ENCODE measurements around the gene CACNB2.

CACNB2 gene

DNA sequence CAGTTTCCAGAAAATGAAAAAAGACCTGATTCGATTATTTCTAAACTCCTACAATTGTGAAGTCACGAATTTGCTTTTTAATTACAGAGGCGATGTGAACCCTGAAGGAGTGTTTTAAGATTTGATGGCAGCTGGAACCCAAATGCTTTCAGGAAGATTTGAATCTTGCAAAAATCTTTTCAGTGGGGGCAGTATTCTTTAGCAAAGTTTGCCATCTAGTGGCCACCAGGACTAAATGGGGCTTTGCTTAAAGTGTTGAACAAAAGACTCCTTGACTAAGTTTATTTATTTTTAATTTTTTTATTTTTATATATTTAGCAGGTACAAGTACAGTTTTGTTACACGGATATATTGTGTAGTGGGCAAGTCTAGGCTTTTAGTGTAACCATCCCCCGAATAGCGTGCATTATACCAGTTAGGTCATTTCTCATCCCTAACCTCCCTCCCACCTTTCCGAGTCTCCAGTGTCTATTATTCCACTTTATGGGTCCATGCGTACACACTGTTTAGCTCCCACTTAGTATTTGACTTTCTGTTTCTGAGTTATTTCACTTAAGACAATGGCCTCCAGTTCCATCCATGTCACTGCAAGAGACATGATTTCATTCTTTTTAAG lies 98.8 kb downstream of the CACNB2 start:
- no peak overlapping the region for H3K9ac ChIP-seq (ENCODE audit: low read length in 5 of 5)
- no peaks in the 10 kb centered on the region for H3K4me1 ChIP-seq (ENCODE audit: control insufficient read depth in 5 of 5, insufficient read depth in 5 of 5, low read length in 5 of 5)
- no peaks in the 10 kb centered on the region for H3K27me3 ChIP-seq (ENCODE audit: control insufficient read depth in 5 of 5, insufficient read depth in 4 of 5, low read length in 5 of 5)
- no peak overlapping the region for H3K27ac ChIP-seq (ENCODE audit: low read depth, low read length)
- no peak overlapping the region for H3K4me3 ChIP-seq (ENCODE audit: low read depth in 1 of 5, low read length in 5 of 5)
- H3K9me3 ChIP-seq (ENCODE audit: control insufficient read depth in 5 of 5, low read length in 5 of 5), result no peaks in the 10 kb centered on the region
- H3K36me3 ChIP-seq (ENCODE audit: control insufficient read depth in 5 of 5, insufficient read depth in 5 of 5, low read length in 5 of 5), result no peaks in the 10 kb centered on the region

- no peaks in the 10 kb centered on the region for H3K9me3 ChIP-seq (ENCODE audit: control insufficient read depth in 5 of 5, low read length in 5 of 5)
- H3K4me3 ChIP-seq (ENCODE audit: low read depth in 1 of 5, low read length in 5 of 5), result no peak overlapping the region
- no peaks in the 10 kb centered on the region for H3K4me1 ChIP-seq (ENCODE audit: control insufficient read depth in 5 of 5, insufficient read depth in 5 of 5, low read length in 5 of 5)
- no peaks in the 10 kb centered on the region for H3K27me3 ChIP-seq (ENCODE audit: control insufficient read depth in 5 of 5, insufficient read depth in 4 of 5, low read length in 5 of 5)
- no peak overlapping the region for H3K27ac ChIP-seq (ENCODE audit: low read depth, low read length)
- H3K36me3 ChIP-seq (ENCODE audit: control insufficient read depth in 5 of 5, insufficient read depth in 5 of 5, low read length in 5 of 5), result no peaks in the 10 kb centered on the region
- H3K9ac ChIP-seq (ENCODE audit: low read length in 5 of 5), result no peak overlapping the region
These were observed 100.1 kb downstream of the CACNB2 start for GRCh38 chr10:18240185-18240882.

DNA sequence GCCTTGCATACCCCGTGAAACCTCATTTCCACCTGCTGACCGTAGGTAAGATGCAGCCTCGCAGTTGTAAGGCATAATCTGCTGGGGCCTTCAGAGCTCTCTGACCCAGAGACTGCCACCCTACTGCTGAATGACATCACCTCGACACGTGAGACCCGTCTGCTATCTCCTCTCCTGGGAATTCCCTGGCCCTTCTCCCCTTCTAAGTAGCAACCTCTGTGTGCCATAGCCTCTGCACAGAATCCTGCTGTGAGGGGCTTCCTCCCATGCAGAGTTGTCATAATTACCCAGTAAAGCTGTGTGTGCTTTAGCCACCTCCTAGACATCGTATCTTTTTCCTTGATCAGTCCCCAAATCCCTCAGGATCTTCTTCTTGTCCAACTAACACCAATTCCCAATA lies 106.7 kb downstream of the CACNB2 start:
- H3K9me3 ChIP-seq (ENCODE audit: control insufficient read depth in 5 of 5, low read length in 5 of 5), result no peaks in the 10 kb centered on the region
- no peak overlapping the region for H3K9ac ChIP-seq (ENCODE audit: low read length in 5 of 5)
- peaks cover 0 to 4% (median 0%) of the 10 kb centered on the region in 5 donors for H3K27me3 ChIP-seq (ENCODE audit: control insufficient read depth in 5 of 5, insufficient read depth in 4 of 5, low read length in 5 of 5)
- H3K27ac ChIP-seq (ENCODE audit: low read depth, low read length), result no peak overlapping the region
- peaks cover 0 to 3% (median 0%) of the 10 kb centered on the region in 5 donors for H3K4me1 ChIP-seq (ENCODE audit: control insufficient read depth in 5 of 5, insufficient read depth in 5 of 5, low read length in 5 of 5)
- H3K4me3 ChIP-seq (ENCODE audit: low read depth in 1 of 5, low read length in 5 of 5), result no peak overlapping the region
- H3K36me3 ChIP-seq (ENCODE audit: control insufficient read depth in 5 of 5, insufficient read depth in 5 of 5, low read length in 5 of 5), result no peaks in the 10 kb centered on the region

- no peaks in the 10 kb centered on the region for H3K36me3 ChIP-seq (ENCODE audit: control insufficient read depth in 5 of 5, insufficient read depth in 5 of 5, low read length in 5 of 5)
- no peak overlapping the region for H3K9ac ChIP-seq (ENCODE audit: low read length in 5 of 5)
- no peak overlapping the region for H3K4me3 ChIP-seq (ENCODE audit: low read depth in 1 of 5, low read length in 5 of 5)
- H3K27ac ChIP-seq (ENCODE audit: low read depth, low read length), result no peak overlapping the region
- peaks cover 0 to 4% (median 0%) of the 10 kb centered on the region in 5 donors for H3K27me3 ChIP-seq (ENCODE audit: control insufficient read depth in 5 of 5, insufficient read depth in 4 of 5, low read length in 5 of 5)
- peaks cover 0 to under 1% (median 0%) of the 10 kb centered on the region in 5 donors for H3K4me1 ChIP-seq (ENCODE audit: control insufficient read depth in 5 of 5, insufficient read depth in 5 of 5, low read length in 5 of 5)
- no peaks in the 10 kb centered on the region for H3K9me3 ChIP-seq (ENCODE audit: control insufficient read depth in 5 of 5, low read length in 5 of 5)
These were observed 111.9 kb downstream of the CACNB2 start for GRCh38 chr10:18252086-18252485.

DNA sequence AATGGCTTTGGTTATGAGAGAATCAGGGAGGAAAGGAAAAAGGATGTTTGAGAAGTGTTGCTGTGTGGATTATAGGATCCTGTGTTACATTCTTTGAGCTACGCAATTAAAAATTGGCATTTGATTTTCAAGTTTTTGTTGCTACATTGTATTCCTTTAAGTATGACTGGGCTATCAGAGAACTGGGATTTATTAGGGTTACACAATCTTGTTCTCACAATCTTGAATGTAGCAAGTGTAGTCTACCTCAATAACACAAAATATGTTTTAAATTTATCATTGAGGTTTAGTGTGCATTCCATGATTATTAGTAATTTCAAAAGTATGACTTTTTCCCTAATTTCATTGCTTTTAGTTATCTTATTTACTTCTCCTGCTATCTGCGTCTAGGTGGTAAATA lies 113.9 kb downstream of the CACNB2 start:
- Histone ChIP-seq H3K9ac (ENCODE audit: low read length in 5 of 5) (no peak overlapping the region), H3K27ac (ENCODE audit: low read depth, low read length) (no peak overlapping the region), H3K4me3 (ENCODE audit: low read depth in 1 of 5, low read length in 5 of 5) (no peak overlapping the region), H3K9me3 (ENCODE audit: control insufficient read depth in 5 of 5, low read length in 5 of 5) (no peaks in the 10 kb centered on the region), H3K27me3 (ENCODE audit: control insufficient read depth in 5 of 5, insufficient read depth in 4 of 5, low read length in 5 of 5) (peaks cover 0 to 4% (median 0%) of the 10 kb centered on the region in 5 donors), H3K4me1 (ENCODE audit: control insufficient read depth in 5 of 5, insufficient read depth in 5 of 5, low read length in 5 of 5) (no peaks in the 10 kb centered on the region), H3K36me3 (ENCODE audit: control insufficient read depth in 5 of 5, insufficient read depth in 5 of 5, low read length in 5 of 5) (no peaks in the 10 kb centered on the region)

DNA sequence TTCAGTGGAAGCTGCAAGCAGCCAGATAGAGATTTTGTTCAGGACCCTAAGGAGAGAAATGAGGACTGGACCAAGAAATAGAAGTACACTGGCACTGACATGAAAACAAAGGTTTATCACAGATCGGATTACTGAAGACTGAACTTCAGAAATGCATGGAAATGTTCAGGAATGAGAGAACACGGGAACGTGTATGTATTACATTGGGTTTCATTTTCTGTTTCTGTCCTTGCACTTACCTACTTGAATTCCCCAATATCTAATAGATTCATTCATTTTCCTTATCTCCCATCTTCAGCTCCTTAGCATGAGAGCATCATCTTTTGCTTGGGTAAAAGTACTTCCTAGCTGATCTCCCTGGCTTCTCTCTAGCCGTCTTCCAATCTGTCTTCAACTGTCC lies 114.5 kb downstream of the CACNB2 start:
- Histone ChIP-seq H3K9ac (ENCODE audit: low read length in 5 of 5) (no peak overlapping the region), H3K36me3 (ENCODE audit: control insufficient read depth in 5 of 5, insufficient read depth in 5 of 5, low read length in 5 of 5) (no peaks in the 10 kb centered on the region), H3K27ac (ENCODE audit: low read depth, low read length) (no peak overlapping the region), H3K4me1 (ENCODE audit: control insufficient read depth in 5 of 5, insufficient read depth in 5 of 5, low read length in 5 of 5) (no peaks in the 10 kb centered on the region), H3K27me3 (ENCODE audit: control insufficient read depth in 5 of 5, insufficient read depth in 4 of 5, low read length in 5 of 5) (peaks cover 0 to 4% (median 0%) of the 10 kb centered on the region in 5 donors), H3K9me3 (ENCODE audit: control insufficient read depth in 5 of 5, low read length in 5 of 5) (no peaks in the 10 kb centered on the region), H3K4me3 (ENCODE audit: low read depth in 1 of 5, low read length in 5 of 5) (no peak overlapping the region)

DNA sequence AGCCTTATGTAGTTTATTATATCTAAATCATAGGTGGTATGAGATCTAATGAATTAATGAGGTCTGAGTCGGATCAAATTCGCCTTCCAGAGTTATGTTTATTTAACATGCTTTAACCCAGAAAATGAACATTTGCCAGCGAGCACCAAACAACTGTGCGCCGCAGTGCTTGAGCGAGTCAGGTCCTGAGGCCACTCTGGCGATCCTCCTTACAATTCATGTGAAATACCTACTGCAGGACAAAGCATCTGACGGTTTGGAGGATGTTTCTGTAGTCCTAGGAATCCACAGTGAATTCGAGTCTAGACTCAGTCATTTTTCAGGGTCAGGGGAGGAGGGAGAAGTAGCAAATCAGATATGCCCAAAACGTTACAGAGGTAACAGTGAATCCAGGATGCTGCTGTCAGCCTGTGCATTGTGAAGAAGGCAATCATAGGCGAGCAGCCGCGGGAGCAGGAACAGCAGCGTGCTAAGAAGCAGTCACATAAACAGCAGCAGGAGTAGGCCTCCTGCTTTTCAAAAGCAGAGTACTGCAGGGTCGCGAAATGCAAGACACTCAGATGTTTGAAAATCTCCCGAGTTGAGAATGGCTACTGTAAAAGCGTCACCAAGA lies 120.2 kb downstream of the CACNB2 start:
- H3K4me1 ChIP-seq (ENCODE audit: control insufficient read depth in 5 of 5, insufficient read depth in 5 of 5, low read length in 5 of 5), result no peaks in the 10 kb centered on the region
- no peak overlapping the region for H3K27ac ChIP-seq (ENCODE audit: low read depth, low read length)
- no peaks in the 10 kb centered on the region for H3K9me3 ChIP-seq (ENCODE audit: control insufficient read depth in 5 of 5, low read length in 5 of 5)
- H3K36me3 ChIP-seq (ENCODE audit: control insufficient read depth in 5 of 5, insufficient read depth in 5 of 5, low read length in 5 of 5), result no peaks in the 10 kb centered on the region
- peaks cover 0 to 5% (median 0%) of the 10 kb centered on the region in 5 donors for H3K27me3 ChIP-seq (ENCODE audit: control insufficient read depth in 5 of 5, insufficient read depth in 4 of 5, low read length in 5 of 5)
- H3K9ac ChIP-seq (ENCODE audit: low read length in 5 of 5), result no peak overlapping the region
- H3K4me3 ChIP-seq (ENCODE audit: low read depth in 1 of 5, low read length in 5 of 5), result no peak overlapping the region

DNA sequence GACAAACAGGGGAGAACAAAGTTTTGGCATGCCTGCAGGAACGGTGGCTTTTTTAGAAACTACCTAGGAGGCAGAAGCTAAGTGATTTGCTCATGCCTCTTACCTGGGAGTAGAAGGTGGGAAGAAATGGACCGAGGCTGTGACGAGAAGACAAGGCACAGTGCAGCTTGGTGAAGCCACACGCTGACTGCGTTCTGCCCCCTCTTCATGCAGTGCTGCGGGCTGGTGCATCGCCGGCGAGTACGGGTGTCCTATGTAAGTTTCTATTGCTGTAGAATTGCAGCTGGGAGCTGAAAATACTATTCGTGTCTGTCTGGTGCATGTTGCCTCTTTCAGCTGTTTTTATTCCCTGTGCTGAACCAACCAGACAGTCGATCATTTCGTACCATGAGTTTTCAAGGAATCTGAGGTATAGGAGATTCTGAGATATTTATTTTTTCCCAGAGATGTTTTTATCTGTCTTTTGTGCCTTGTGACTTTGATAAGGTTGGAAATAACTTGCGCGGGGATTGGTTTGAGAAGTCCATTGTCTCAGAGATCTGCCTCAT lies 120.9 kb downstream of the CACNB2 start:
- Histone ChIP-seq H3K4me1 (ENCODE audit: control insufficient read depth in 5 of 5, insufficient read depth in 5 of 5, low read length in 5 of 5) (no peaks in the 10 kb centered on the region), H3K36me3 (ENCODE audit: control insufficient read depth in 5 of 5, insufficient read depth in 5 of 5, low read length in 5 of 5) (no peaks in the 10 kb centered on the region), H3K27ac (ENCODE audit: low read depth, low read length) (no peak overlapping the region), H3K9me3 (ENCODE audit: control insufficient read depth in 5 of 5, low read length in 5 of 5) (no peaks in the 10 kb centered on the region), H3K9ac (ENCODE audit: low read length in 5 of 5) (no peak overlapping the region), H3K27me3 (ENCODE audit: control insufficient read depth in 5 of 5, insufficient read depth in 4 of 5, low read length in 5 of 5) (peaks cover 0 to 5% (median 0%) of the 10 kb centered on the region in 5 donors), H3K4me3 (ENCODE audit: low read depth in 1 of 5, low read length in 5 of 5) (no peak overlapping the region)

GRCh38 chr10:18261768-18262231 lies 121.6 kb downstream of the CACNB2 start:
- Histone ChIP-seq H3K27ac (ENCODE audit: low read depth, low read length) (no peak overlapping the region), H3K9ac (ENCODE audit: low read length in 5 of 5) (no peak overlapping the region), H3K4me1 (ENCODE audit: control insufficient read depth in 5 of 5, insufficient read depth in 5 of 5, low read length in 5 of 5) (no peaks in the 10 kb centered on the region), H3K9me3 (ENCODE audit: control insufficient read depth in 5 of 5, low read length in 5 of 5) (no peaks in the 10 kb centered on the region), H3K27me3 (ENCODE audit: control insufficient read depth in 5 of 5, insufficient read depth in 4 of 5, low read length in 5 of 5) (peaks cover 0 to 5% (median 0%) of the 10 kb centered on the region in 5 donors), H3K36me3 (ENCODE audit: control insufficient read depth in 5 of 5, insufficient read depth in 5 of 5, low read length in 5 of 5) (no peaks in the 10 kb centered on the region), H3K4me3 (ENCODE audit: low read depth in 1 of 5, low read length in 5 of 5) (no peak overlapping the region)

DNA sequence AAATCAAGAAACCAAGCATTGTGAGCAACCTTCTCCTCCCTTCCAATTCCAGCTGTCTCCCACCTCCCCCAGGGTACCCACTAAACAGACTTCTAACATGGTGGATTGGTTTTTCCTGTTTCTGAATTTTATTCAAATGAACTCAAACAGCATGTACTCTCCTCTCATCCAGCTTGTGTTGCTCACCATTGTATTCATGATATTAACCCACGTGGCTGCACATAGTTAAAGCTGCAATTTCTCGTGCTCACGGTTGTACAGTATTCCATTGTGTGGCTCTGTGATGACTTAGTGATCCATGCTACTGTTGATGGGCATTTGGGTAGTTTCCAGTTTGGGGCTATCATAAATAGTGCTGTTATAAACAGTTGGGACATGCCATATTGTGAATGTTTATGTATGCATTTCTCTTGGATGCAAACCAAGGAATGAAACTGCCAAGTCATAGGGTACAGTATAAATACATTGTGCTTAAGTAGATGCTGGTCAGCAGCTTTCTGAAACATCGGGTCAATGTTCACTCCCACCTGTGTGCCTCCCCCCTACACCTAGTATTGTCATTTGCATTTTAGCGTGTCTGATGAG lies 124.3 kb downstream of the CACNB2 start:
- H3K9me3 ChIP-seq (ENCODE audit: control insufficient read depth in 5 of 5, low read length in 5 of 5), result no peaks in the 10 kb centered on the region
- no peak overlapping the region for H3K4me3 ChIP-seq (ENCODE audit: low read depth in 1 of 5, low read length in 5 of 5)
- no peak overlapping the region for H3K27ac ChIP-seq (ENCODE audit: low read depth, low read length)
- H3K4me1 ChIP-seq (ENCODE audit: control insufficient read depth in 5 of 5, insufficient read depth in 5 of 5, low read length in 5 of 5), result no peaks in the 10 kb centered on the region
- no peak overlapping the region for H3K9ac ChIP-seq (ENCODE audit: low read length in 5 of 5)
- peaks cover 0 to 5% (median 0%) of the 10 kb centered on the region in 5 donors for H3K27me3 ChIP-seq (ENCODE audit: control insufficient read depth in 5 of 5, insufficient read depth in 4 of 5, low read length in 5 of 5)
- H3K36me3 ChIP-seq (ENCODE audit: control insufficient read depth in 5 of 5, insufficient read depth in 5 of 5, low read length in 5 of 5), result no peaks in the 10 kb centered on the region
